ENCODE data around the gene MAJIN.

MAJIN gene

DNA sequence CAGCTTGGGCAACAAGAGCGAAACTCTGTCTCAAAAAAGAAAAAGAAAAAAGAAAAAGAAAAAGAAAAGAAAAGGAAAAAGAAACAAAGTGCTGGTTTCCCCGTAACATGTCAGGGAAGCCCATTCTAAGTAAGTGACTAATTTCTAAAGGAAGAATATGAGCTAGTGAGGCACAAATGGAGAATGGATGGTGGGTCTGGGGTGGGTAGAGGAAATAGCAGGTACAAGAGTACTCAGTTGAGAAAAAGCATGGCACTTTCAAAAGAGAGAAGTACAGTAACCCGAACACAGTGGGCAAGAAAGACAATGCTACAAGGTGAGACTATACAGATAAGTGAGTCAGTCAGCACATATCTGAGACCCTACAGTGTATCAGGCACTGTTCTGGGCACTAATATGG is 4.5 kb downstream of the MAJIN start:
- Mint-ChIP-seq H3K36me3 (ENCODE audit: low read depth) (no peaks in the 10 kb centered on the region), H3K9me3 (no peaks in the 10 kb centered on the region)

DNA sequence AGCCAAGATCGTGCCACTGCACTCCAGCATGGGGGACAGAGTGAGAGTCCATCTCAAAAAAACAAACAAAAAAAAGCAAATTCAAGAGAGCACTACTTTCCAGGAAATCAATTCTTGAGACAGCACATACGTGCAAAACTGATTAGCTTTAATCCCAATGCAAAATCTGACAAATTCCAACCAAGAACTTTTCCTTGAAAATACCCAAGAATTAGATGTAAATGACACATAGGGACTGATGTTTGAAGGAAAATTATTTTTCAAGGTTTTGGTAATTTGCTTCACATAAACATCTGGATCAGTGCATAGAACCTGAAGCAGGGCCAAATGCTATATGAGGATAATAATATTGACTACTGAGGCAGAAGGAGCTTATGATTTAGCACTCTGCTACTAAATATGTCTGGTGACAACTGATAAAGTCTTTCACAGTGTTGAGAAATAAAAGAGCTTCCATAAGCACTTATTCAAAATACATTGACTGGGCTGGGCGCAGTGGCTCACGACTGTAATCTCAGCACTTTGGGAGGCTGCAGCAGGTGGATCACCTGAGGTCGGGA is 8.8 kb downstream of the MAJIN start:
- H3K36me3 Mint-ChIP-seq (ENCODE audit: low read depth): no peaks in the 10 kb centered on the region
- no peak overlapping the region for H3K4me3 Mint-ChIP-seq
- H3K4me1 Mint-ChIP-seq: no peaks in the 10 kb centered on the region
- no peaks in the 10 kb centered on the region for H3K9me3 Mint-ChIP-seq
- TF ChIP-seq, protein P1, sequence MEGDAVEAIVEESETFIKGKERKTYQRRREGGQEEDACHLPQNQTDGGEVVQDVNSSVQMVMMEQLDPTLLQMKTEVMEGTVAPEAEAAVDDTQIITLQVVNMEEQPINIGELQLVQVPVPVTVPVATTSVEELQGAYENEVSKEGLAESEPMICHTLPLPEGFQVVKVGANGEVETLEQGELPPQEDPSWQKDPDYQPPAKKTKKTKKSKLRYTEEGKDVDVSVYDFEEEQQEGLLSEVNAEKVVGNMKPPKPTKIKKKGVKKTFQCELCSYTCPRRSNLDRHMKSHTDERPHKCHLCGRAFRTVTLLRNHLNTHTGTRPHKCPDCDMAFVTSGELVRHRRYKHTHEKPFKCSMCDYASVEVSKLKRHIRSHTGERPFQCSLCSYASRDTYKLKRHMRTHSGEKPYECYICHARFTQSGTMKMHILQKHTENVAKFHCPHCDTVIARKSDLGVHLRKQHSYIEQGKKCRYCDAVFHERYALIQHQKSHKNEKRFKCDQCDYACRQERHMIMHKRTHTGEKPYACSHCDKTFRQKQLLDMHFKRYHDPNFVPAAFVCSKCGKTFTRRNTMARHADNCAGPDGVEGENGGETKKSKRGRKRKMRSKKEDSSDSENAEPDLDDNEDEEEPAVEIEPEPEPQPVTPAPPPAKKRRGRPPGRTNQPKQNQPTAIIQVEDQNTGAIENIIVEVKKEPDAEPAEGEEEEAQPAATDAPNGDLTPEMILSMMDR (IDR thresholded peaks at IDR 0.05; ENCODE audit: unreplicated experiment in 3 of 3): no peak
- no peak overlapping the region for H3K27ac Mint-ChIP-seq
- peaks cover 4% of the 10 kb centered on the region for H3K27me3 Mint-ChIP-seq (ENCODE audit: low read depth)

More for the DNA sequence above, 4.5 kb downstream of the MAJIN start:
- peaks cover 6% of the 10 kb centered on the region for H3K27me3 Mint-ChIP-seq (ENCODE audit: low read depth)
- H3K27ac Mint-ChIP-seq: no peak overlapping the region
- TF ChIP-seq, protein P1 (IDR thresholded peaks at IDR 0.05; ENCODE audit: unreplicated experiment in 3 of 3): no peak
- H3K4me1 Mint-ChIP-seq: no peaks in the 10 kb centered on the region
- H3K4me3 Mint-ChIP-seq: no peak overlapping the region

DNA sequence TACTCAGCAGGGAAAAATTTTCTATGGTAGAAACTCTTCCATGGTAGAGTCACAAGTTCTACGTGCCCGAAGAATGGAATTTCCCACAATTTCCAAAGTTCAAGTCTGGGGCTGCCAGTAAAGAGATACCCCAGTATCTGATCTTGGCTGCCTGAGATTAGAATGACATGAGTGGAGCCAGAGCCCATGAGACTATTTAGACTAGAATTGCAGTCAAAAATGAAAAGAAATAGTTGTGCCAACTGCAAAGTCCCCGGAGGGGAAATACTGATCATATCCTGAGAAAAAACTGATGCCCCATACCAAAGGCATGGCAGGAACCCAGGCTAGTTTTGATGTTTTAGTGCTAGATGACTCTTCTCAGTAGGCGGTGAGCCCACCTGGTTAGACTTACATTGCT is 11.2 kb downstream of the MAJIN start:
- H3K36me3 Mint-ChIP-seq (ENCODE audit: low read depth): no peaks in the 10 kb centered on the region
- H3K27me3 Mint-ChIP-seq (ENCODE audit: low read depth): peaks cover 4% of the 10 kb centered on the region
- no peak overlapping the region for H3K27ac Mint-ChIP-seq
- H3K4me3 Mint-ChIP-seq: no peak overlapping the region
- H3K9me3 Mint-ChIP-seq: no peaks in the 10 kb centered on the region
- no peaks in the 10 kb centered on the region for H3K4me1 Mint-ChIP-seq
- TF ChIP-seq, protein P1 (IDR thresholded peaks at IDR 0.05; ENCODE audit: unreplicated experiment in 3 of 3): no peak

DNA sequence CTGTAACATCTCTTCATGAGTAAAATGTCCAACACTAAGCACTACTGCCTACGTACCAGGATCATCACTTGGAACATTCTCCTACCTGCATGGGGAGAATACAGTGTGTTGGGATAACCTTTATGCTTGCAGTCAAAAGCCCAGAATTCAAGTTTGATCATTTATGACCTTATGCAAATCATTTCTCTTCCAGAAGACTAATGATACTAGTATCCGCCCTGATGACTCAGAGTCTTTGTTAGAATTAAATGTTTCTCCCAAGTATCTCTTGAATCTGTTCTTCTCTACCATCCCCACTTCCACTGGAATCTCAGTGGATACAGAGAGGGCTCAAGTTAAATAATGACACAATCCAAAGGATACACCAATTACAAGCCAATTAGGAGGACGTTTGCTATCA is 12.4 kb downstream of the MAJIN start:
- Mint-ChIP-seq H3K4me1 (no peaks in the 10 kb centered on the region), H3K27ac (no peak overlapping the region), H3K36me3 (ENCODE audit: low read depth) (no peaks in the 10 kb centered on the region), H3K4me3 (no peak overlapping the region), H3K27me3 (ENCODE audit: low read depth) (peaks cover 4% of the 10 kb centered on the region), H3K9me3 (no peaks in the 10 kb centered on the region)
- TF ChIP-seq, protein P1 (IDR thresholded peaks at IDR 0.05; ENCODE audit: unreplicated experiment in 3 of 3): no peak

DNA sequence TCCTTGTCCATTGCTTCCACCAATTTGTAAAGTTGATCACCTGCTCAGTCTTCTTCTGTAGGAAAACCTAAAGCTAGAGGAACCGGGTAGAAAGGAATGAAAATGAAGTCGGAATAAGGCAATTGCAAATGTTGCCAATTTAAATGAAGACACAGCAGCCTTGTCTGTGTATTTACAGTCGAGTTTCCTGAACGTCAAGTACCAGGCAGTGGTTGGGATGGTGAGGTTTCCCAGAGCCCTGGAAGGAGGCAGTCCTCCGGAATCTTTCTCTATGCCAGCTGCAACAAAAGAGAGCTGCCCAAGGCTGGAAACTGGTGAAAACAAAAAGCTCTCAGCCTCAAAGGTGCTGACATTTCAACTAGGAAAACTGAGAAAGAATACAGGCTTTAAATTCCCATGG is 17.7 kb downstream of the MAJIN start:
- Mint-ChIP-seq H3K36me3 (ENCODE audit: low read depth) (no peaks in the 10 kb centered on the region), H3K27ac (peak overlapping the region in 1 of 3 experiments; percentile 38), H3K9me3 (no peaks in the 10 kb centered on the region), H3K4me1 (no peaks in the 10 kb centered on the region), H3K4me3 (no peak overlapping the region), H3K27me3 (ENCODE audit: low read depth) (peaks cover 14% of the 10 kb centered on the region)
- TF ChIP-seq, protein P1 (IDR thresholded peaks at IDR 0.05; ENCODE audit: unreplicated experiment in 3 of 3): no peak

DNA sequence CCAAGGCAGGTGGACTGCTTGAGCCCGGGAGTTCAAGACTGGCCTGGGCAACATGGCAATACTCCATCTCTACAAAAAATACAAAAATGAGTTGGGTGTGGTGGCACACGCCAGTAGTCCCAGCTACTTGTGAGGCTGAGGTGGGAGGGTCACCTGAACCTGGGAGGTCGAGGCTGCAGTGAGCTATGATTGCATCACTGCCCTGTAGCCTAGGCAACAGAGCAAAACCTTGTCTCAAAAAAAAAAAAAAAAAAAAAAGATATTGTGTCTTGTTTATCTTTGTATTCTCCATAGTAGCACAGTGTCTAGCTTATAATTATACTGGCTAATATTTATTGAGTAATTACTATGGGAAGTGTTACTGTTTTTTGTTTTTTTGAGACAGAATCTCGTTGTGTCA is 20.4 kb downstream of the MAJIN start:
- no peaks in the 10 kb centered on the region for H3K4me1 Mint-ChIP-seq
- no peaks in the 10 kb centered on the region for H3K36me3 Mint-ChIP-seq (ENCODE audit: low read depth)
- no peak overlapping the region for H3K4me3 Mint-ChIP-seq
- TF ChIP-seq, protein P1 (IDR thresholded peaks at IDR 0.05; ENCODE audit: unreplicated experiment in 3 of 3): no peak
- H3K27ac Mint-ChIP-seq: no peak overlapping the region
- H3K27me3 Mint-ChIP-seq (ENCODE audit: low read depth): peaks cover 10% of the 10 kb centered on the region
- no peaks in the 10 kb centered on the region for H3K9me3 Mint-ChIP-seq
